ENCODE measurements around the gene PGGHG.
"Not testable (repeated sequence)": the region's sequence is repeated elsewhere in the genome, so short reads cannot be mapped to it uniquely, and the experiment has no call there.

Gene PGGHG

GRCh38 chr11:313787-314553, 25.0 kb downstream of the PGGHG start, which contains the start of gene IFITM1:
Gene IFITM1 (plus strand): TSS chr11:314040. CDS start chr11:314171, 131 bp downstream.
- DNase-seq (ENCODE audit: low spot score), result peak; percentile 79

DNA sequence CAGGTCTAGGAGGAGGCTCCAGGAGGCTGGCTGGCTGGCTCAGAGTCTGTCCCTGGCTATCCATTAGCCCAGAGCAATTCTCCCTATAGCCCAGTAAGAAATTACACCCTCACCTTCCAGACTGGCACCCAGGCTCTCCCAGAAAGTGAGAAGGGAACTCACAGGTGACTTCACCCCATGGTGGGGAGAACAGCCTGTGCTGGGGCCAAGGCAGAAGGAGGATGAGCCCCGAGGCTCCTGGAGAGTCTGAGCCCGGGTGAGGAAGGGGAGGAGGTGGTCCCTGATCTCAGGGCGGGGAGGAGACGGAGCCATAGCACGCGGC, 25.6 kb downstream of the PGGHG start:
- not testable (repeated sequence) for DNase-seq (ENCODE audit: low spot score)

DNA sequence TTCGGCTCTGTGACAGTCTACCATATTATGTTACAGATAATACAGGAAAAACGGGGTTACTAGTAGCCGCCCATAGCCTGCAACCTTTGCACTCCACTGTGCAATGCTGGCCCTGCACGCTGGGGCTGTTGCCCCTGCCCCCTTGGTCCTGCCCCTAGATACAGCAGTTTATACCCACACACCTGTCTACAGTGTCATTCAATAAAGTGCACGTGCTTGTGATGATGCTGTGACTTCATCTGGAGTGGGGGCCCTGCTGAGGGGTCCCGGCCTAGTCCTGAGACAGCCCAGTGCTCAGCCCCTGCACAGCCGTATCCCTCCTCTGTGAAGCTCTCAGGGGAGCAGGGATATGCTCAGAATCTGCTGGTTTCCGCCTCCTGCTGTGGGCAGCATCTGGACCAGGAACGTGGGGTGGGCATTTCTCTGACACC, 26.1 kb downstream of the PGGHG start:
- no peak for DNase-seq (ENCODE audit: low spot score)

DNA sequence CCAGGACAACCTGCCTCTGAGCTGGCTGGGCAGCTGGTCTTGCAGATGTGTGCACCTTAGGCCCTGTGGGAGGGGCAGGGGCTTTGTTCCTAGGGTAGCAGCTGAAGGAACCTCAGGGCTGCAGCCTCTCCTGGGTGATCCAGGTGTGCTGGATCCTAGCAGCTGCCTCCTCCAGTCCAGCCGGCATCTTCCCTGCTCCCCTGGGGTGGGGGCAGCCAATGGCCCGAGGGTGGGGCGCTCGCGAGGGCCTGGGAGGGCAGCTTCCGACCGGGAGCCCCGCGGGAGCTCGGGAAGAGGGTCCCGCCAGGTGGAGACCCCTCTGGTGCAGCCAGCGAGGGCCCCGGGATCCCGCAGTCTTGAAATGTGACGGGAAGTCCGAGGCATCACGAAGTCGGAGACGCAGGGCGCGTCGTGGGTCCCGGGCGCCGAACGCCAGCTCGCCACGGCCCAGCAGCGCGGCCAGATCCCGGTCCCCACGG, 26.6 kb downstream of the PGGHG start:
- no peak for DNase-seq (ENCODE audit: low spot score)

- DNase-seq (ENCODE audit: low spot score), result peak; percentile 49
Observed at GRCh38 chr11:316031-316701, 27.2 kb downstream of the PGGHG start.

- DNase-seq (ENCODE audit: low spot score), result peak; percentile 42
Observed at GRCh38 chr11:316891-317301, 28.0 kb downstream of the PGGHG start.

DNA sequence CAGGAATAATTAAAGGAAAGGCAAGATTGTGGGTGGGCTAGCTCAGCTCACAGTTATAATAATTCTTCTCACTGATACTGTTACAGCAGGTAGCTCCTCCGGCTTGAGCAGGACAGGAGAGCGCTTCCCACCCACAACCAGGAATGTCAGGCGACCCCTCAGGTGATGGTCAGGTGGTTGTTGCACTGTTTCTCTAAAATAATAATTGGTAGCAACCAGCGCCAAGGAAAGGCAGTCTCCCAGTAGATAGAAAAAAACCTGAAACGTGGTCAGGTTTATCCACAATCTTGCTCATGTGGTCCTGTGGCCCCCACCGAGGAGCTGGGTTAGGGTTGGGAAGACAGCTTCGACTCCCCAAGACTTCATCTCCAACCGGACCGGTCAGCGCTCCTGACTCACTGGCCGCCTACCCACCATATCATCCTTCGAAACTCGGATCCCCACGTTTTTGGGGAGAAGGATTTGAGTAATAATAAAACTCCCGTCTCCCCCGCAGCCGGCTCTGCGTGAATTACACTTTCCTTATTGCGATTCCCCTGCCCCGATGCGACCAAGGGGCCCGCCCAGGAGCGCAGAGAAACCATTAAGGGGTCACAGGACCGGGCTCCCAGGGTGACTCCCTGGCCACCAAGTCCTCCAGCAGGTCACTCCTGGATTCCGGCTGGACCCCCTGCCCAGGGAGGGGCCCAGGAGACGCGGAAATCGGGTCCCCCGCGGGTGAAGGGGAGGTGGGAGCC, 28.9 kb downstream of the PGGHG start:
- DNase-seq (ENCODE audit: low spot score), result not testable (repeated sequence)

DNA sequence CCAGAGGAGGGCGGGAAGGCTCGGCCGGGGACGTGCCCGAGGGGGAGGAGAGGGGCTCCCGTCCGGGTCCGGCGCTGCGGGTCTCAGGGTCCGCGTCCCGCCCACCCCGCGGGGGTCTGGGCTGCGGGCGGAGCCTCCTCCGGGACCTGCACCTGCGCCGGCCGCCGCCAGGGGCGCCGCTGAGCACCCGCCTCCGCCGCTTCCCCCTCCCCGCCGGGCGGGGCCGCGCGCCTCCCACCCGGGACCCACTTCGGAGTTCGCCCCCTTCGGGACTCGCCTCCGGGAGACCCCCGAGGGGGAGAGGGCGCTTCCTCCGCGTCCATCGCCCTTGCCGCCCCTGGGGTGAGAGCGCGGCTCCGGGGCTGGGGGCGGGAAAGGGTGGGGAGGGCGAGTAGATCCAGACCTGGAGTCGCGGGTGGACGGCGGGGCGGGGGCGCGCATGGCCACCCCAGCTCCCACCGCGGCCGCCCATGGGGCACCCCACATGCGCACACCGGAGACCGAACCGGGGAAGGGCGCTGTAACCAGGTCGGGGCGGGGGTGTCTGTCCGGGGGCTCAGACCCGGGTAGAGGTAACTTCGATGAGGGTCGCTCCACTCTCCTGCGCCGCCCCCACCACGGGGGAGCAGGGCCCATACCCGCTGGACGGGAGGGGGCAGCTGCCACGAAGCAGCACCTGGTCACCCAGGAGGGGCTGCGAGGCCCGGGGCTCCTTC, 29.6 kb downstream of the PGGHG start:
- DNase-seq (ENCODE audit: low spot score), result not testable (repeated sequence)

DNA sequence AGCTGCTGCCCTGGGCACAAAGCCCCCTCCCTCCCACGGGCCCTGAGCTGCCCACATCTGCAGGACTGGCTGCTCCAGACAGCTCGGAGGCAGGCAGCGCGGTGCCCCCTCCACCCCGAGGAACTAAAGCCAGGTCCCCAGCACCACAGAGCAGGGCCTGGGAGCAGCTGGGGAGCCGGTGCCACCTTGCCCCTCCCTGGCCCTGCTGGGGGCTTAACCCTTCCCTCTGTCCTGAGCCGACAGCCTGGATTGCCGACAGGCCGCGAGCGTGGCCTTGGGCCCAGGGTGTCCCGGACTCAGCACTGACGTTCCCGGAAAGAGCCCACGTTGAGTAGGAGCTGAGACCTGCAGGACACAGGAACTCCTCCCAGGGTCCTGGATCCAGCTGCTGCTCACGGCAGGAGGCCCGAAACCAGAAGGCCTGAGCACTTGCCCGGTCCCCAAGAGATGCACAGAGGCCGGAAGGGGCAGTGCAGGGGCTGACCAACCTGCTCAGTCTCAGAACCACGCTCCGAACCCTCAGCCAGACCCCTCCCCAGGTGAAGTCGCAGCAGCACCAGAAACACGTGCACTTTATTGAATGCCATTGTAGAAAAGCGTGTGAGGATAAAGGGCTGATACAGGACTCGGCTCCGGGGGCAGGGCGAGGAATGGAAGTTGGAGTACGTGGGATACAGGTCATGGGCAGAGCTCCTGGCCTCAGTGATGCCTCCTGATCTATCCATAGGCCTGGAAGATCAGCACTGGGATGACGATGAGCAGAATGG, 30.4 kb downstream of the PGGHG start:
- not testable (repeated sequence) for DNase-seq (ENCODE audit: low spot score)

DNA sequence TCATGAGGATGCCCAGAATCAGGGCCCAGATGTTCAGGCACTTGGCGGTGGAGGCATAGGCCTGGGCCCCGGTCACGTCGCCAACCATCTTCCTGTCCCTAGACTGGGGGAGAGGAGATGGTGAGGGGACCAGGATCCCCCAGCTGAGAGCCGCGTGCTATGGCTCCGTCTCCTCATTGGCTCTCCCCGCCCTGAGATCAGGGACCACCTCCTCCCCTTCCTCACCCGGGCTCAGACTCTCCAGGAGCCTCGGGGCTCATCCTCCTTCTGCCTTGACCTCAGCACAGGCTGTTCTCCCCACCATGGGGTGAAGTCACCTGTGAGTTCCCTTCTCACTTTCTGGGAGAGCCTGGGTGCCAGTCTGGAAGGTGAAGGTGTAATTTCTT, 31.0 kb downstream of the PGGHG start:
- not testable (repeated sequence) for DNase-seq (ENCODE audit: low spot score)

DNA sequence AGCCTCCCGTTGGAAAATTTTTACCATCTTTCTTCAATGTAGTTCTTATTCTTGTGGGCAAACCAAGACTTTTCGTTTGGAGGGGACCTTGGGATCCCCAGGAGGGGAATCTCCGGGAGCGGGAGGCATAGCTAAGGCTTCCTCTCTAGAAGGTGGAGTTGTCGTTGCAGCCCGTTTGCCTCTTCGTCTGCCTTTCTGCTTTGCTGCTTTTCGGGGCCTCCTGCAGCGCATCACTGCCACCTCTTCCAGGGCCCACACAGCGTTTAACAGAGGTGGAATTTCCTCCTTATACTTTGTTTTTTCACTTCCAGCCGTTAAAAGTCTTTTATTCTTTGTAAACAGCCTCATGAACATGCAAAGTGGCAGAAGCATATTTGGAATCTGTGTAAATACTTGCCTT, 35.2 kb downstream of the PGGHG start:
- no peak for DNase-seq (ENCODE audit: low spot score)

GRCh38 chr11:324593-325517, 35.9 kb downstream of the PGGHG start:
- not testable (repeated sequence) for DNase-seq (ENCODE audit: low spot score)

DNA sequence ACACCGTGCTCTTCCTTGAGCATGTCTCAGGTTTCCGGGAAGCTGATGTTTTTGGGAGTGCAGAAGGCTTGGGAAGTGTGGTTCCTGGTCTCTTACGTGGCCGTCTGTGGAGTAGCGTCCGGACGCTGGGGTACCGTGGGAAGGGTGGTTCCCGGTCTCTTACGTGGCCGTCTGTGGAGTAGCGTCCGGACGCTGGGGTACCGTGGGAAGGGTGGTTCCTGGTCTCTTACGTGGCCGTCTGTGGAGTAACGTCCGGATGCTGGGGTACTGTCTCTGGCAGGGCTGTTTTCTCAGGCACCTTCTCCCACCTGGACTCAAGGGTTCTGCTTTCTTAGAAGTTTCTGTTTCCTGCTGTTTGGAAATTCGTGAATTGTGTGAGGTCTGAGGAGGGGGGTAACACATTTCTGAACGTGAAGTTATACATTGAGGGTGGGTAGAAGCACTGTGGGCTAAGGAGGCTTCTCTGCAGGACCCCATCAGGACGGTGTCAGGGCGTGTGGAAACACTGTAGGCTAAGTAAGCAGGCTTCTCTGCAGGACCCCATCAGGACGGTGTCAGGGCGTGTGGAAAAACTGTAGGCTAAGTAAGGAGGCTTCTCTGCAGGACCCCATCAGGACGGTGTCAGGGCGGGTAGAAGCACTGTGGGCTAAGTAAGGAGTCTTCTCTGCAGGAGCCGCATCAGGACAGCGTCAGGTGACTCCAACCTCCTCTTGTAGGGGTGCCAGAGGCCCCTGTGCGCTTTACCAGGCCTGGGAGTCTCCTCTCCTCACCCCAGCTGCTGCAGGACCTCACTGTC, 37.1 kb downstream of the PGGHG start:
- no peak for DNase-seq (ENCODE audit: low spot score)

- DNase-seq (ENCODE audit: low spot score), result no peak
Observed at GRCh38 chr11:326592-326841, 37.6 kb downstream of the PGGHG start.

DNA sequence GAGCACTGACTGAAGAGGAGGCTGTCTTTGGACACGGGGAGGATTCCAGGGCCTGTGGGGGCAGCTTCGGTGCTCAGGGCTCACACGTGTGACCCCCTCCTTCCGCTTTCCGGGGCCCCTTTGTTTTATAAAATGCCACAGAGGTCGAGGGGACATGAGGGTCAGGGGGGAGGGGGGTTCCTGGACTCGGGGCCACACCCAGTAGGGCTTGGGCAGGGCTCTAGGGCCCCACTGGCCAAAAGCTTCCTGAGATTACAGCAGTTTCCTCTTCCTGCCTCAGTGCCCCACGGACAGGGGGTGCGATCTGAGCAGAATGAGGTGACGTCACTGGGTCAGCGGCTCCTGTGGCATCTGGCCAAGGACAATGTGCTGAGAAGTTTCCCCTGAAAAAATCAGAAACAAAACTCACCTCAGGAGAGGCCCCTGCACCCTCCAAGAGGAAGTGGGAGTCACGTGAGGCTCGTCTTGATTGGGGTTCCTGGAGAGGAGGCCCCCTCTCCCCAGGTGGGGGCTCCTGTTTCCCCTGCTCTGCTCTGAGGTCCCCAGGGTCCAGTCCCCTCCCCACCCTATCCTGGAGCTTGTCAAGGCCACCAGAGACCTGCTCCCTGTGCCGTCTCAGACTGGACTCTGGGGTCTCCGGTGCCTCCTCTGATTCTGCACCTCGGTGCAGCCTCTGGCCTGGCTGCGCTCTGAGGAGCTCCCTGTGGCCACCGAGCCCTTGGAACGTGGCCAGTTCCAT, 38.1 kb downstream of the PGGHG start:
- peak; percentile 77 for DNase-seq (ENCODE audit: low spot score)

DNA sequence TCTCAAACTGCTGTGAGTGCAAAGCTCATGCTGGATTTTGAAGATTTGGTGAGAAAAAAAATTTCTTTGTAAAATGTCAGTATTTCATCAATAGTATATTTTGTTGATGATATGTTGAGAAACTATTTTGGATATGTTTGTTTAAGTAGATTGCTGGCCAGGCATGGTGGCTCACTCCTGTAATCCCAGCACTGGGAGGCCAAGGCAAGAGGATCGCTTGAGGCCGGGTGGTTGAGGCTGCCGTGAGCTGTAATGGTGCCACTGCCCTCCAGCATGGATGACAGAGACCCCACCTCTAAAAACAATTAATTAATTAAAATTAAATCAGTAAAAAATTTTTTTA, 38.6 kb downstream of the PGGHG start:
- DNase-seq (ENCODE audit: low spot score), result no peak

DNA sequence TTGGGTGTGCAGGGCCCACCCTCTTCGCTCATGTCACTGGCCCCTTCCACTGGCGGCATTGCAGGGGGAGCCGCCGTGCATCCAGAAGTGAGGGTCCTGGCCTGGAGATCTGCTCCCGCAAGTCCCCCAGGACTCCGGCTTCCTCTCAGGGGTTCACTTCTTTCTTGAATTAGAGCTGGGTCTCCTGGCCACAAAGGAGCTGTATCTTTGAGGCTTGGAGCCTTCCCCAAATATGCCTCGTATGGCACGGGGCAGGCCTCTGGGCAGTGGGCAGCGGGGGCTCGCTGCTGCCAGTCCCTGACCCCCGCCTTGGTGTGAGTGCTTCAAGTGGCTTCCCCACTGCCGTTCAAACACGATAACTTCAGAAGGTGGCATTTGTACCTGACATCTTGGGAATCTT, 39.1 kb downstream of the PGGHG start:
- DNase-seq (ENCODE audit: low spot score), result no peak

GRCh38 chr11:328516-329100, 39.7 kb downstream of the PGGHG start:
- DNase-seq (ENCODE audit: low spot score), result not testable (repeated sequence)

GRCh38 chr11:329886-330253, 40.9 kb downstream of the PGGHG start:
- no peak for DNase-seq (ENCODE audit: low spot score)

All from CD4-positive, alpha-beta T cell treated with Interleukin-6 at 100 ng/mL for 8 hours (primary cell).